ENCODE results near the gene HEATR5A. TPM values are rescaled to one million over a fixed set of nuclear protein-coding genes. Genes with fewer than 3 reads are reported as not detected.
A peak's percentile ranks its signal among the peaks of the same experiment; 100 is the strongest.

The HEATR5A gene
- total RNA-seq, 2 donors from 2014 or later = 19.9 to 20.0 TPM

GRCh38 chr14:31414190-31414833 lies 6.0 kb downstream of the HEATR5A start:
- no peaks in the 10 kb centered on the region for H3K36me3 Mint-ChIP-seq
- no peaks in the 10 kb centered on the region for H3K27me3 Mint-ChIP-seq
- peaks cover 15 to 22% of the 10 kb centered on the region in 2 donors for H3K4me1 Mint-ChIP-seq (ENCODE audit: low read depth in 2 of 2)
- no peaks in the 10 kb centered on the region for H3K9me3 Mint-ChIP-seq
- DNase-seq (ENCODE audit: low spot score) = no peak
- peak overlapping the region; percentile 11 for H3K4me3 Mint-ChIP-seq
- ATAC-seq = peak in 1 of 2 donors; percentile 27
- H3K27ac Mint-ChIP-seq = peak overlapping the region in 1 of 2 donors; percentile 45

GRCh38 chr14:31411218-31411727 lies 9.1 kb downstream of the HEATR5A start:
- Mint-ChIP-seq H3K9me3 (no peaks in the 10 kb centered on the region), H3K4me1 (ENCODE audit: low read depth in 2 of 2) (peaks cover 11 to 13% of the 10 kb centered on the region in 2 donors), H3K27ac (no peak overlapping the region), H3K36me3 (no peaks in the 10 kb centered on the region), H3K4me3 (no peak overlapping the region), H3K27me3 (no peaks in the 10 kb centered on the region)
- ATAC-seq (no peak), DNase-seq (ENCODE audit: low spot score) (no peak)

- peaks cover 9 to 13% of the 10 kb centered on the region in 2 donors for H3K4me1 Mint-ChIP-seq (ENCODE audit: low read depth in 2 of 2)
- no peaks in the 10 kb centered on the region for H3K36me3 Mint-ChIP-seq
- H3K27me3 Mint-ChIP-seq = no peaks in the 10 kb centered on the region
- no peak for DNase-seq (ENCODE audit: low spot score)
- no peak for ATAC-seq
- H3K27ac Mint-ChIP-seq = no peak overlapping the region
- no peak overlapping the region for H3K4me3 Mint-ChIP-seq
- no peaks in the 10 kb centered on the region for H3K9me3 Mint-ChIP-seq
Observed at GRCh38 chr14:31410048-31410650, 10.2 kb downstream of the HEATR5A start.

- Mint-ChIP-seq H3K4me1 (ENCODE audit: low read depth in 2 of 2) (peaks cover 3 to 6% of the 10 kb centered on the region in 2 donors), H3K27ac (no peak overlapping the region), H3K36me3 (no peaks in the 10 kb centered on the region), H3K27me3 (no peaks in the 10 kb centered on the region), H3K9me3 (no peaks in the 10 kb centered on the region), H3K4me3 (no peak overlapping the region)
- ATAC-seq (no peak), DNase-seq (ENCODE audit: low spot score) (no peak)
Observed at GRCh38 chr14:31408421-31408820, 11.9 kb downstream of the HEATR5A start.

- Mint-ChIP-seq H3K27ac (no peak overlapping the region), H3K36me3 (peaks cover 5% of the 10 kb centered on the region), H3K27me3 (no peaks in the 10 kb centered on the region), H3K4me3 (no peak overlapping the region), H3K4me1 (ENCODE audit: low read depth in 2 of 2) (peaks cover 5 to 10% of the 10 kb centered on the region in 2 donors), H3K9me3 (no peaks in the 10 kb centered on the region)
- ATAC-seq = no peak
- no peak for DNase-seq (ENCODE audit: low spot score)
Observed at GRCh38 chr14:31405599-31406232, 14.6 kb downstream of the HEATR5A start.

- H3K27me3 Mint-ChIP-seq = no peaks in the 10 kb centered on the region
- ATAC-seq (no peak), DNase-seq (ENCODE audit: low spot score) (no peak)
- peaks cover 5% of the 10 kb centered on the region for H3K36me3 Mint-ChIP-seq
- no peak overlapping the region for H3K4me3 Mint-ChIP-seq
- H3K27ac Mint-ChIP-seq = no peak overlapping the region
- H3K4me1 Mint-ChIP-seq (ENCODE audit: low read depth in 2 of 2) = peaks cover 4 to 9% of the 10 kb centered on the region in 2 donors
- H3K9me3 Mint-ChIP-seq = no peaks in the 10 kb centered on the region
Observed at GRCh38 chr14:31405106-31405505, 15.2 kb downstream of the HEATR5A start.

GRCh38 chr14:31403707-31404106 lies 16.6 kb downstream of the HEATR5A start:
- H3K9me3 Mint-ChIP-seq = no peaks in the 10 kb centered on the region
- DNase-seq (ENCODE audit: low spot score) = no peak
- no peaks in the 10 kb centered on the region for H3K27me3 Mint-ChIP-seq
- H3K4me3 Mint-ChIP-seq = no peak overlapping the region
- H3K4me1 Mint-ChIP-seq (ENCODE audit: low read depth in 2 of 2) = peaks cover 6 to 14% of the 10 kb centered on the region in 2 donors
- no peak overlapping the region for H3K27ac Mint-ChIP-seq
- H3K36me3 Mint-ChIP-seq = peaks cover 5% of the 10 kb centered on the region
- no peak for ATAC-seq

GRCh38 chr14:31402764-31403439 lies 17.4 kb downstream of the HEATR5A start:
- DNase-seq (ENCODE audit: low spot score) = no peak
- Mint-ChIP-seq H3K27ac (no peak overlapping the region), H3K27me3 (no peaks in the 10 kb centered on the region), H3K4me1 (ENCODE audit: low read depth in 2 of 2) (peaks cover 6 to 19% of the 10 kb centered on the region in 2 donors), H3K9me3 (no peaks in the 10 kb centered on the region), H3K4me3 (no peak overlapping the region), H3K36me3 (peaks cover 5% of the 10 kb centered on the region)
- ATAC-seq = no peak

- peaks cover 6 to 19% of the 10 kb centered on the region in 2 donors for H3K4me1 Mint-ChIP-seq (ENCODE audit: low read depth in 2 of 2)
- no peaks in the 10 kb centered on the region for H3K27me3 Mint-ChIP-seq
- H3K36me3 Mint-ChIP-seq = peaks cover 5% of the 10 kb centered on the region
- peak overlapping the region; percentile 12 to 37 for H3K27ac Mint-ChIP-seq
- DNase-seq (ENCODE audit: low spot score) (no peak), ATAC-seq (no peak)
- no peaks in the 10 kb centered on the region for H3K9me3 Mint-ChIP-seq
- H3K4me3 Mint-ChIP-seq = peak overlapping the region; percentile 5
Observed at GRCh38 chr14:31401369-31401932, 18.9 kb downstream of the HEATR5A start.

GRCh38 chr14:31400031-31400638 lies 20.2 kb downstream of the HEATR5A start:
- Mint-ChIP-seq H3K27ac (peak overlapping the region; percentile 69 to 90), H3K4me3 (peak overlapping the region; percentile 63), H3K36me3 (peaks cover 5% of the 10 kb centered on the region), H3K27me3 (no peaks in the 10 kb centered on the region), H3K4me1 (ENCODE audit: low read depth in 2 of 2) (peaks cover 6 to 19% of the 10 kb centered on the region in 2 donors), H3K9me3 (no peaks in the 10 kb centered on the region)
- ATAC-seq (peak; percentile 46 to 52), DNase-seq (ENCODE audit: low spot score) (no peak)

- H3K27ac Mint-ChIP-seq = peak overlapping the region in 1 of 2 donors; percentile 61
- DNase-seq (ENCODE audit: low spot score) (no peak), ATAC-seq (no peak)
- peaks cover 4 to 14% of the 10 kb centered on the region in 2 donors for H3K4me1 Mint-ChIP-seq (ENCODE audit: low read depth in 2 of 2)
- no peaks in the 10 kb centered on the region for H3K36me3 Mint-ChIP-seq
- no peaks in the 10 kb centered on the region for H3K27me3 Mint-ChIP-seq
- H3K9me3 Mint-ChIP-seq = no peaks in the 10 kb centered on the region
- H3K4me3 Mint-ChIP-seq = no peak overlapping the region
Observed at GRCh38 chr14:31395572-31396205, 24.7 kb downstream of the HEATR5A start.

- DNase-seq (ENCODE audit: low spot score) (no peak), ATAC-seq (no peak)
- Mint-ChIP-seq H3K36me3 (peaks cover 2% of the 10 kb centered on the region), H3K27me3 (no peaks in the 10 kb centered on the region), H3K27ac (no peak overlapping the region), H3K9me3 (no peaks in the 10 kb centered on the region), H3K4me3 (no peak overlapping the region), H3K4me1 (ENCODE audit: low read depth in 2 of 2) (peaks cover 2 to 13% of the 10 kb centered on the region in 2 donors)
Observed at GRCh38 chr14:31395119-31395518, 25.2 kb downstream of the HEATR5A start.
